Panc1 (cell line): ENCODE measurements around the gene SHROOM3. TPM values are rescaled to one million over a fixed set of nuclear protein-coding genes. Genes with fewer than 3 reads are reported as not detected.

Source experiments
- ATAC-seq: fragments of 200-7000 bp; cut with Tn5 transposase; 2 replicates; pipeline ENCODE4 v1.9.1; 2020; ENCODE audit warnings: mild to moderate bottlenecking, moderate library complexity
- BruUV-seq: library from RNA; stranded (reverse); fragments of 400-500 nt; replicated peaks from 2 replicates; lab custom pipeline; 2021; lab: Mats Ljungman, UMichigan
- CTCF ChIA-PET: fragments of 300-600 bp; sonication (Branson Sonifier 250); formaldehyde crosslinking; loops from one replicate; lab custom pipeline; 2022; ENCODE audit warnings: antibody characterized with exemption; lab: Charles Lee
- POLR2A ChIA-PET: fragments of 300-600 bp; sonication (Branson Sonifier 250); formaldehyde crosslinking; loops from one replicate; lab custom pipeline; 2022; ENCODE audit warnings: antibody characterized with exemption; lab: Charles Lee
- DNase-seq: peaks from one replicate; pipeline ENCODE4 v3.0.0-alpha.2; 2010; ENCODE audit warnings: low read depth, low spot score
- H3K27ac ChIP-seq: 2 replicates; pipeline ENCODE4 v1.5.1; 2011; ENCODE audit warnings: mild to moderate bottlenecking, low read length, inconsistent platforms
- H3K27me3 ChIP-seq: fragments of 200-500 bp; sonication (Bioruptor generic); 2 replicates; pipeline ENCODE4 v1.6.0; 2014; ENCODE audit warnings: low read length, inconsistent platforms; ENCODE audit not compliant: control insufficient read depth, insufficient read depth
- H3K36me3 ChIP-seq: fragments of 200-500 bp; sonication (Bioruptor generic); 2 replicates; pipeline ENCODE4 v1.5.1; 2014; ENCODE audit warnings: inconsistent platforms, mild to moderate bottlenecking, low read length, moderate library complexity; ENCODE audit not compliant: control insufficient read depth, insufficient read depth
- H3K4me1 ChIP-seq: 2 replicates; pipeline ENCODE4 v1.5.1; 2011; ENCODE audit warnings: inconsistent platforms, mild to moderate bottlenecking, low read length, moderate library complexity; ENCODE audit not compliant: control insufficient read depth, insufficient read depth
- H3K4me3 ChIP-seq, 2 experiments: 2 replicates each; pipeline ENCODE4 v1.5.1; 2011 to 2012; ENCODE audit warnings: low read depth in 2 of 2, low read length in 2 of 2, mild to moderate bottlenecking in 2 of 2, inconsistent platforms in 1 of 2, moderate library complexity in 1 of 2
- H3K9me3 ChIP-seq: fragments of 200-500 bp; sonication (Bioruptor generic); 2 replicates; pipeline ENCODE4 v1.5.1; 2014; ENCODE audit warnings: low read depth, mild to moderate bottlenecking, inconsistent platforms, low read length, moderate library complexity; ENCODE audit not compliant: control insufficient read depth, insufficient read depth
- CTCF ChIP-seq: fragments of 450-650 bp; IDR thresholded peaks from 2 replicates; pipeline ENCODE4 v1.5.1; 2017; ENCODE audit warnings: mild to moderate bottlenecking
- POLR2AphosphoS5 ChIP-seq: IDR thresholded peaks from 2 replicates; pipeline ENCODE4 v1.6.1; 2012; ENCODE audit warnings: mild to moderate bottlenecking, low read depth, low read length, moderate library complexity
- REST ChIP-seq, 2 experiments: IDR thresholded peaks; 2 replicates each; pipeline ENCODE4 v1.6.1; 2011 to 2012; ENCODE audit warnings: low read depth in 2 of 2, control low read depth in 1 of 2, low read length in 1 of 2, mild to moderate bottlenecking in 1 of 2, moderate library complexity in 1 of 2; ENCODE audit not compliant: insufficient read depth in 1 of 2
- SIN3A ChIP-seq: IDR thresholded peaks from 2 replicates; pipeline ENCODE4 v1.6.1; 2012; ENCODE audit warnings: low read depth, mild to moderate bottlenecking, low read length, moderate library complexity, borderline replicate concordance; ENCODE audit not compliant: insufficient read depth
- TCF7L2 ChIP-seq: IDR thresholded peaks from 2 replicates; pipeline ENCODE4 v1.6.1; 2011; ENCODE audit warnings: mild to moderate bottlenecking, low read depth, low read length, inconsistent platforms
- in situ Hi-C: cut with HindIII; loops from 2 replicates; pipeline ENCODE4 v1.10.0; 2016; ENCODE audit warnings: low sequenced_read_pairs, low pct_unique_long_range_greater_than_20kb
- intact Hi-C: fragments of 100-400 bp; cut with micrococcal nuclease; formaldehyde crosslinking; loops from one replicate; pipeline ENCODE4 v1.10.0; 2022; ENCODE audit not compliant: unreplicated experiment
- total RNA-seq: library from RNA; stranded (reverse); gene quantifications from one replicate; pipeline ENCODE4 v1.2.1, GENCODE V29; 2021; ENCODE audit not compliant: unreplicated experiment

Gene SHROOM3
- total RNA-seq, 1 experiment from 2014 or later = 7.2 TPM

GRCh38 chr4:76800902-76801301 is 365.9 kb downstream of the SHROOM3 start:
- ATAC-seq (no peak), DNase-seq (no peak)
- TF ChIP-seq REST (IDR thresholded peaks at IDR 0.05; ENCODE audit: insufficient read depth in 1 of 2, low read depth in 2 of 2, low read length in 1 of 2) (no peak), SIN3A (no peak), TCF7L2 (no peak), CTCF (no peak), POLR2AphosphoS5 (no peak)
- H3K4me3 ChIP-seq = no peak overlapping the region
- no peaks in the 10 kb centered on the region for H3K36me3 ChIP-seq
- in situ Hi-C loops (no loop called here), intact Hi-C loops (no loop called here)
- ChIA-PET POLR2A (no interaction called here), CTCF (interaction anchor here (0.7 kb wide), 1 partner anchor 692 kb away, joined by 3 read pairs; no protein-coding TSS in a partner anchor)
- H3K4me1 ChIP-seq = peaks cover 4% of the 10 kb centered on the region; the same call in 1 of the 2 replicates
- H3K27me3 ChIP-seq = no peaks in the 10 kb centered on the region
- no peak overlapping the region for H3K27ac ChIP-seq
- no peaks in the 10 kb centered on the region for H3K9me3 ChIP-seq
- no TSS peak for BruUV-seq

- Histone ChIP-seq H3K36me3 (no peaks in the 10 kb centered on the region), H3K27me3 (no peaks in the 10 kb centered on the region), H3K27ac (no peak overlapping the region), H3K4me3 (no peak overlapping the region), H3K4me1 (peaks cover 4% of the 10 kb centered on the region; the same call in 1 of the 2 replicates), H3K9me3 (no peaks in the 10 kb centered on the region)
- no peak for ATAC-seq
- ChIA-PET CTCF (no interaction called here), POLR2A (no interaction called here)
- intact Hi-C loops (no loop called here), in situ Hi-C loops (no loop called here)
- TF ChIP-seq SIN3A (no peak), REST (IDR thresholded peaks at IDR 0.05; ENCODE audit: insufficient read depth in 1 of 2, low read depth in 2 of 2, low read length in 1 of 2) (no peak), CTCF (no peak), TCF7L2 (no peak), POLR2AphosphoS5 (no peak)
- no TSS peak for BruUV-seq
- DNase-seq = no peak
Measured at GRCh38 chr4:76801621-76802235, 366.7 kb downstream of the SHROOM3 start.
